ENCODE data around the gene ADCY2.

The ADCY2 gene

GRCh38 chr5:7873216-7873615 lies 477.3 kb downstream of the ADCY2 start:
- no peak for DNase-seq (ENCODE audit: insufficient read length, low spot score)
- no peak for FAIRE-seq
- TF ChIP-seq CTCF (IDR thresholded peaks at IDR 0.05; ENCODE audit: insufficient read depth, missing control alignments) = no peak

- no peak for FAIRE-seq
- no peak for DNase-seq (ENCODE audit: insufficient read length, low spot score)
- TF ChIP-seq CTCF (IDR thresholded peaks at IDR 0.05; ENCODE audit: insufficient read depth, missing control alignments) = no peak
These were observed 478.7 kb downstream of the ADCY2 start for GRCh38 chr5:7874639-7875038.

- no peak for FAIRE-seq
- TF ChIP-seq CTCF (IDR thresholded peaks at IDR 0.05; ENCODE audit: insufficient read depth, missing control alignments) = no peak
- no peak for DNase-seq (ENCODE audit: insufficient read length, low spot score)
These were observed 479.2 kb downstream of the ADCY2 start for GRCh38 chr5:7875151-7875550.

- DNase-seq (ENCODE audit: insufficient read length, low spot score) = no peak
- no peak for FAIRE-seq
- TF ChIP-seq CTCF (IDR thresholded peaks at IDR 0.05; ENCODE audit: insufficient read depth, missing control alignments) = no peak
These were observed 480.9 kb downstream of the ADCY2 start for GRCh38 chr5:7876867-7877266.

- FAIRE-seq (no peak), DNase-seq (ENCODE audit: insufficient read length, low spot score) (no peak)
- no peak for TF ChIP-seq CTCF (IDR thresholded peaks at IDR 0.05; ENCODE audit: insufficient read depth, missing control alignments)
These were observed 481.9 kb downstream of the ADCY2 start for GRCh38 chr5:7877851-7878250.

GRCh38 chr5:7878381-7878873 lies 482.5 kb downstream of the ADCY2 start:
- TF ChIP-seq CTCF (IDR thresholded peaks at IDR 0.05; ENCODE audit: insufficient read depth, missing control alignments) = no peak
- no peak for DNase-seq (ENCODE audit: insufficient read length, low spot score)
- no peak for FAIRE-seq
